ENCODE data around the gene CCBE1. TPM values are rescaled to one million over a fixed set of nuclear protein-coding genes. Genes with fewer than 3 reads are reported as not detected.
A peak's percentile ranks its signal among the peaks of the same experiment; 100 is the strongest.

CCBE1 gene
- total and polyA plus RNA-seq, 2 donors: 0.33 to 0.62 TPM

GRCh38 chr18:59469463-59470180 is 227.6 kb downstream of the CCBE1 start:
- H3K27ac ChIP-seq (ENCODE audit: low read depth in 1 of 2, low read length in 1 of 2): no peak overlapping the region
- H3K4me3 ChIP-seq (ENCODE audit: low read length in 2 of 2): no peak overlapping the region
- no peaks in the 10 kb centered on the region for H3K36me3 ChIP-seq (ENCODE audit: control insufficient read depth in 2 of 2, insufficient read depth in 2 of 2, low read length in 1 of 2)
- H3K9me3 ChIP-seq (ENCODE audit: control insufficient read depth in 2 of 2, insufficient read depth in 1 of 2, low read length in 1 of 2): no peaks in the 10 kb centered on the region
- 92% methylated on average over 15 of the region's 15 CpGs for WGBS
- H3K27me3 ChIP-seq (ENCODE audit: control insufficient read depth in 2 of 2, insufficient read depth in 1 of 2, low read length in 1 of 2): no peaks in the 10 kb centered on the region
- peaks cover 0 to 2% of the 10 kb centered on the region in 2 donors for H3K4me1 ChIP-seq (ENCODE audit: control insufficient read depth in 2 of 2, insufficient read depth in 2 of 2, low read length in 2 of 2)
- no peak for DNase-seq (ENCODE audit: low read depth in 6 of 9, low spot score in 9 of 9)

DNA sequence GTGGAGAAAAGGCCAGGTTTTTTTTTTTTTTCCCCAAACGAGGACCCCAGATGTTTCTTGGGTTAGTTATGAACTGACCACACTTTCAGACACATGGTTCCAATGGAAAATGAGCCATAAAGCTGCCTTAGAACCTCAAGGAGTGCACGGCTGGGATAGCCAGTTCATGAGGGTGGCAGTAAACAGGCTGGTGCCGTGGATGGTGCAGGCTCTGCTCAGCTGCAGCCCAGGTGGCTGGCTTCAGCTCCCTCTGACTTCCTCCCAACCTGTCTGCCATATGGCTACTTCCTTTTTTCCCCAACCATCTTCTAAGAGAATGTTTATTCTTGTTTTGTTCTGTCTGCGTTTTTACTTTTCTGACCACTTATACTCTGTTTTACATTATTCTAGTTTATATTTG is 228.4 kb downstream of the CCBE1 start:
- DNase-seq (ENCODE audit: low read depth in 6 of 9, low spot score in 9 of 9): no peak
- Histone ChIP-seq H3K4me1 (ENCODE audit: control insufficient read depth in 2 of 2, insufficient read depth in 2 of 2, low read length in 2 of 2) (peaks cover 0 to 2% of the 10 kb centered on the region in 2 donors), H3K27me3 (ENCODE audit: control insufficient read depth in 2 of 2, insufficient read depth in 1 of 2, low read length in 1 of 2) (no peaks in the 10 kb centered on the region), H3K36me3 (ENCODE audit: control insufficient read depth in 2 of 2, insufficient read depth in 2 of 2, low read length in 1 of 2) (no peaks in the 10 kb centered on the region), H3K27ac (ENCODE audit: low read depth in 1 of 2, low read length in 1 of 2) (no peak overlapping the region), H3K4me3 (ENCODE audit: low read length in 2 of 2) (no peak overlapping the region), H3K9me3 (ENCODE audit: control insufficient read depth in 2 of 2, insufficient read depth in 1 of 2, low read length in 1 of 2) (no peaks in the 10 kb centered on the region)
- WGBS: 50% methylated on average over 4 of the region's 4 CpGs

- H3K4me3 ChIP-seq (ENCODE audit: low read length in 2 of 2): no peak overlapping the region
- H3K9me3 ChIP-seq (ENCODE audit: control insufficient read depth in 2 of 2, insufficient read depth in 1 of 2, low read length in 1 of 2): no peaks in the 10 kb centered on the region
- no peaks in the 10 kb centered on the region for H3K27me3 ChIP-seq (ENCODE audit: control insufficient read depth in 2 of 2, insufficient read depth in 1 of 2, low read length in 1 of 2)
- no peaks in the 10 kb centered on the region for H3K36me3 ChIP-seq (ENCODE audit: control insufficient read depth in 2 of 2, insufficient read depth in 2 of 2, low read length in 1 of 2)
- WGBS: 87% methylated on average over 8 of the region's 8 CpGs
- peaks cover 0 to 2% of the 10 kb centered on the region in 2 donors for H3K4me1 ChIP-seq (ENCODE audit: control insufficient read depth in 2 of 2, insufficient read depth in 2 of 2, low read length in 2 of 2)
- H3K27ac ChIP-seq (ENCODE audit: low read depth in 1 of 2, low read length in 1 of 2): no peak overlapping the region
- no peak for DNase-seq (ENCODE audit: low read depth in 6 of 9, low spot score in 9 of 9)
Observed at GRCh38 chr18:59467497-59467896, 229.7 kb downstream of the CCBE1 start.

DNA sequence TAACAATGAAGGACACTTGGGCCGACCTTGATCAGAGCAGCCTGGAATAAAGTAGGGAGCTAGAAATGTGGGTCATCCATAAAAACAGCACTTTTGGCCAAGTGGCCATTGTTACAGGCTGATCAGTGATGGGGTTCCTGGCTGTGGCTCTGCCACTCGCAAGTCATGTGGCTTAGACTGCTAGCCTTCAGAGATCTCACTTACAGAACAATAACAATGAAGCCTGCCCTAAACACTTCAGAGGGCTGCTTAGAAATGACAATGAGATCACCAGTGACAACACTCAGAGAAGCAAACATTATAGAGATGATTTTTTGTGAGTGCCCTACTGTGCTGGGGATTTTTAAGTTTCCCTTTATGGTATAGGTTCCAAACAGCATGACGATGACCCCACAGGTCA is 230.2 kb downstream of the CCBE1 start:
- Histone ChIP-seq H3K9me3 (ENCODE audit: control insufficient read depth in 2 of 2, insufficient read depth in 1 of 2, low read length in 1 of 2) (no peaks in the 10 kb centered on the region), H3K4me1 (ENCODE audit: control insufficient read depth in 2 of 2, insufficient read depth in 2 of 2, low read length in 2 of 2) (peaks cover 0 to 2% of the 10 kb centered on the region in 2 donors), H3K36me3 (ENCODE audit: control insufficient read depth in 2 of 2, insufficient read depth in 2 of 2, low read length in 1 of 2) (no peaks in the 10 kb centered on the region), H3K27ac (ENCODE audit: low read depth in 1 of 2, low read length in 1 of 2) (no peak overlapping the region), H3K27me3 (ENCODE audit: control insufficient read depth in 2 of 2, insufficient read depth in 1 of 2, low read length in 1 of 2) (no peaks in the 10 kb centered on the region), H3K4me3 (ENCODE audit: low read length in 2 of 2) (no peak overlapping the region)
- whole genome bisulfite sequencing: 98% methylated on average over 3 of the region's 3 CpGs
- no peak for DNase-seq (ENCODE audit: low read depth in 6 of 9, low spot score in 9 of 9)

- no peaks in the 10 kb centered on the region for H3K36me3 ChIP-seq (ENCODE audit: control insufficient read depth in 2 of 2, insufficient read depth in 2 of 2, low read length in 1 of 2)
- no peak for DNase-seq (ENCODE audit: low read depth in 6 of 9, low spot score in 9 of 9)
- WGBS: 96% methylated on average over 5 of the region's 5 CpGs
- H3K4me3 ChIP-seq (ENCODE audit: low read length in 2 of 2): no peak overlapping the region
- H3K9me3 ChIP-seq (ENCODE audit: control insufficient read depth in 2 of 2, insufficient read depth in 1 of 2, low read length in 1 of 2): no peaks in the 10 kb centered on the region
- H3K27me3 ChIP-seq (ENCODE audit: control insufficient read depth in 2 of 2, insufficient read depth in 1 of 2, low read length in 1 of 2): no peaks in the 10 kb centered on the region
- no peaks in the 10 kb centered on the region for H3K4me1 ChIP-seq (ENCODE audit: control insufficient read depth in 2 of 2, insufficient read depth in 2 of 2, low read length in 2 of 2)
- no peak overlapping the region for H3K27ac ChIP-seq (ENCODE audit: low read depth in 1 of 2, low read length in 1 of 2)
Observed at GRCh38 chr18:59464486-59464885, 232.7 kb downstream of the CCBE1 start.

DNA sequence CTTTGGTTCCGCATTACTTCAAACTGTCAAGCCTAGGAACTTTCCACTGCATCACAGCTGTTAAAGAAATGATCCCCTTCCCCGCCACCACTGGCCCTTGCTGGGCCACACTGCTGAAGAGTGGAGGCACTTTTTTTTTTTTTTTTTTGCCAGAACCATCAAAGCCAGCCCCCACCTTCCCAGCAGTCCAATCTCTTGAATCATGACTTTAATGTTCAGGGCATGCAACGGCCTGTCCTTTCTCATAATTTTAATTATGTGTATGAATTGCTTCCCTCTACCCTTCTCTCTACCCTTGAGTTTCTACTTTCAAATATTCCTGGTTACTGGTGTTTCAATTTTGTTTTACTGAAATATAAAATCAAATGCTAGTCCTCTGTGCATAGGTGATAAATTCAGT is 236.1 kb downstream of the CCBE1 start:
- no peaks in the 10 kb centered on the region for H3K4me1 ChIP-seq (ENCODE audit: control insufficient read depth in 2 of 2, insufficient read depth in 2 of 2, low read length in 2 of 2)
- 74% methylated on average over 3 of the region's 3 CpGs for WGBS
- no peak for DNase-seq (ENCODE audit: low read depth in 6 of 9, low spot score in 9 of 9)
- no peak overlapping the region for H3K27ac ChIP-seq (ENCODE audit: low read depth in 1 of 2, low read length in 1 of 2)
- no peak overlapping the region for H3K4me3 ChIP-seq (ENCODE audit: low read length in 2 of 2)
- no peaks in the 10 kb centered on the region for H3K9me3 ChIP-seq (ENCODE audit: control insufficient read depth in 2 of 2, insufficient read depth in 1 of 2, low read length in 1 of 2)
- H3K36me3 ChIP-seq (ENCODE audit: control insufficient read depth in 2 of 2, insufficient read depth in 2 of 2, low read length in 1 of 2): no peaks in the 10 kb centered on the region
- H3K27me3 ChIP-seq (ENCODE audit: control insufficient read depth in 2 of 2, insufficient read depth in 1 of 2, low read length in 1 of 2): no peaks in the 10 kb centered on the region

- no peaks in the 10 kb centered on the region for H3K4me1 ChIP-seq (ENCODE audit: control insufficient read depth in 2 of 2, insufficient read depth in 2 of 2, low read length in 2 of 2)
- H3K4me3 ChIP-seq (ENCODE audit: low read length in 2 of 2): no peak overlapping the region
- no peak for DNase-seq (ENCODE audit: low read depth in 6 of 9, low spot score in 9 of 9)
- 98% methylated on average over 1 of the region's 1 CpG for WGBS
- peaks cover 0 to 6% of the 10 kb centered on the region in 2 donors for H3K27me3 ChIP-seq (ENCODE audit: control insufficient read depth in 2 of 2, insufficient read depth in 1 of 2, low read length in 1 of 2)
- no peaks in the 10 kb centered on the region for H3K36me3 ChIP-seq (ENCODE audit: control insufficient read depth in 2 of 2, insufficient read depth in 2 of 2, low read length in 1 of 2)
- H3K27ac ChIP-seq (ENCODE audit: low read depth in 1 of 2, low read length in 1 of 2): no peak overlapping the region
- H3K9me3 ChIP-seq (ENCODE audit: control insufficient read depth in 2 of 2, insufficient read depth in 1 of 2, low read length in 1 of 2): no peaks in the 10 kb centered on the region
Observed at GRCh38 chr18:59460072-59460420, 237.2 kb downstream of the CCBE1 start.

- 37% methylated on average over 8 of the region's 8 CpGs for WGBS
- H3K9me3 ChIP-seq (ENCODE audit: control insufficient read depth in 2 of 2, insufficient read depth in 1 of 2, low read length in 1 of 2): no peaks in the 10 kb centered on the region
- H3K36me3 ChIP-seq (ENCODE audit: control insufficient read depth in 2 of 2, insufficient read depth in 2 of 2, low read length in 1 of 2): no peaks in the 10 kb centered on the region
- DNase-seq (ENCODE audit: low read depth in 6 of 9, low spot score in 9 of 9): peak in 1 of 9 donors; percentile 5
- H3K27me3 ChIP-seq (ENCODE audit: control insufficient read depth in 2 of 2, insufficient read depth in 1 of 2, low read length in 1 of 2): peaks cover 0 to 11% of the 10 kb centered on the region in 2 donors
- no peaks in the 10 kb centered on the region for H3K4me1 ChIP-seq (ENCODE audit: control insufficient read depth in 2 of 2, insufficient read depth in 2 of 2, low read length in 2 of 2)
- H3K4me3 ChIP-seq (ENCODE audit: low read length in 2 of 2): no peak overlapping the region
- no peak overlapping the region for H3K27ac ChIP-seq (ENCODE audit: low read depth in 1 of 2, low read length in 1 of 2)
Observed at GRCh38 chr18:59459369-59460071, 237.7 kb downstream of the CCBE1 start.

DNA sequence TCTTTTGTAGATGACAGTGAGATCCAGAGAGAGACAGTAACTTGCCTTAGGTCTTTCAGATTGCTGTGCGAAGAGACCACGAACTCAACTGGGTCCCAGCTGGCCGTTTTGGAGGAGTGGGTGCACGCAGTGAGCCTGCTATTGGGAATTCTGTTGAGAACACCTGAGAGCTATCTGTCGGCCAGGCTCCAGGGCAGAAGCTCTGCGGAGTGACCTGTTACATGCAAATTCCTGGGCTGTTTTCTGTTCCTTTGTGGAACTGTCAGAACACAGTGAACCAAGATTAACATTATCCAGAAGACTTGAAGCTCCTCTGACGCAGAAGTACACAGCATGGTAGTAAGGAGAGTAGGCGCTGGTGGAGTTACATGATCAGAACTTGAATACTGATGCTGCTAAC is 238.6 kb downstream of the CCBE1 start:
- H3K9me3 ChIP-seq (ENCODE audit: control insufficient read depth in 2 of 2, insufficient read depth in 1 of 2, low read length in 1 of 2): no peaks in the 10 kb centered on the region
- no peak for DNase-seq (ENCODE audit: low read depth in 6 of 9, low spot score in 9 of 9)
- peaks cover 0 to 12% of the 10 kb centered on the region in 2 donors for H3K27me3 ChIP-seq (ENCODE audit: control insufficient read depth in 2 of 2, insufficient read depth in 1 of 2, low read length in 1 of 2)
- no peaks in the 10 kb centered on the region for H3K4me1 ChIP-seq (ENCODE audit: control insufficient read depth in 2 of 2, insufficient read depth in 2 of 2, low read length in 2 of 2)
- no peaks in the 10 kb centered on the region for H3K36me3 ChIP-seq (ENCODE audit: control insufficient read depth in 2 of 2, insufficient read depth in 2 of 2, low read length in 1 of 2)
- 64% methylated on average over 8 of the region's 8 CpGs for WGBS
- H3K27ac ChIP-seq (ENCODE audit: low read depth in 1 of 2, low read length in 1 of 2): no peak overlapping the region
- H3K4me3 ChIP-seq (ENCODE audit: low read length in 2 of 2): no peak overlapping the region
